GOT3 (cell line): Measurements from ENCODE around the gene HRCT1.
"Not testable (repeated sequence)": the region's sequence is repeated elsewhere in the genome, so short reads cannot be mapped to it uniquely, and the experiment has no call there.

Experiments
- DNase-seq: peaks from one replicate; lab custom pipeline; 2025; ENCODE audit warnings: mixed read lengths; lab: John Stamatoyannopoulos, UW

The HRCT1 gene

GRCh38 chr9:35897376-35898099, 8.5 kb upstream of the HRCT1 start:
- not testable (repeated sequence) for DNase-seq

GRCh38 chr9:35898337-35898736, 7.7 kb upstream of the HRCT1 start:
- DNase-seq: no peak

- DNase-seq: no peak
Observed at GRCh38 chr9:35899021-35899420, 7.0 kb upstream of the HRCT1 start.

GRCh38 chr9:35903049-35903448, 3.0 kb upstream of the HRCT1 start:
- DNase-seq: no peak

GRCh38 chr9:35904338-35904737, 1.7 kb upstream of the HRCT1 start:
- no peak for DNase-seq

- DNase-seq: no peak
Observed at GRCh38 chr9:35905051-35905781, 786 bp upstream of the HRCT1 start.

- no peak for DNase-seq
Observed at GRCh38 chr9:35906923-35907699, 1.1 kb downstream of the HRCT1 start.

- DNase-seq: no peak
Observed at GRCh38 chr9:35907711-35908503, 1.9 kb downstream of the HRCT1 start.

GRCh38 chr9:35908504-35909125, 2.6 kb downstream of the HRCT1 start:
- DNase-seq: no peak

GRCh38 chr9:35909274-35909673, 3.3 kb downstream of the HRCT1 start, which contains the start of gene SPAAR:
Gene SPAAR, plus strand, starts transcription at chr9:35909490. Its CDS starts 974 bp downstream, at chr9:35910464.
- no peak for DNase-seq

- DNase-seq: no peak
Observed at GRCh38 chr9:35909687-35910612, 3.9 kb downstream of the HRCT1 start.

GRCh38 chr9:35910613-35911359, 4.8 kb downstream of the HRCT1 start:
- no peak for DNase-seq

- no peak for DNase-seq
Observed at GRCh38 chr9:35911690-35912089, 5.7 kb downstream of the HRCT1 start.

- DNase-seq: no peak
Observed at GRCh38 chr9:35912791-35913400, 6.9 kb downstream of the HRCT1 start.

- DNase-seq: not testable (repeated sequence)
Observed at GRCh38 chr9:35913429-35913828, 7.4 kb downstream of the HRCT1 start.

GRCh38 chr9:35914301-35914807, 8.4 kb downstream of the HRCT1 start:
- DNase-seq: no peak

- DNase-seq: no peak
Observed at GRCh38 chr9:35915681-35916294, 9.8 kb downstream of the HRCT1 start.

- DNase-seq: no peak
Observed at GRCh38 chr9:35917261-35917660, 11.3 kb downstream of the HRCT1 start.
